DLD1 (cell line): Measurements from ENCODE around the gene MBD5.
"Not testable (repeated sequence)": the region's sequence is repeated elsewhere in the genome, so short reads cannot be mapped to it uniquely, and the experiment has no call there.

Experiments used
- in situ Hi-C: cut with HindIII; loops from 2 replicates; pipeline ENCODE4 v1.10.0; 2017; ENCODE audit warnings: low sequenced_read_pairs

Gene MBD5

GRCh38 chr2:148021059-148021861, at the start of gene MBD5:
MBD5 (plus strand) TSS chr2:148021091.
- in situ Hi-C loops, result no loop called here

DNA sequence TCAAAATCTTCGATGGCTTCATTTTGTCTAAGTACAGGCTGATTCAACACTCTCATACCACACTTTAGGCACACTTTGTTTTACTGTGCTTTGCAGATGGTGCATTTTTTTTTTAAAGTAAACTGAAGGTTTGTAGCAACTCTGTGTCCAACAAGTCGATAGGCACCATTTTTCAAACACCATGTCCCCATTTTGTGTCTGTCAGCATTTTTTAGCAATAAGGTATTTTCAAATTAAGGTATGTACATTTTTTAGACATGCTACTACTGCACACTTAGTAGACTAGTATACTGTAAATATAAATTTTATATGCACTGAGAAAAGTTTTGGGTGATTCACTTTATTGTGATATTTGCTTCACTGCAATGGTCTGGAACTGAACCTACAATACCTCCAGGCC, 44.8 kb upstream of the MBD5 start:
- in situ Hi-C loops, result no loop called here

GRCh38 chr2:147977679-147978078, 43.2 kb upstream of the MBD5 start:
- in situ Hi-C loops, result no loop called here

- in situ Hi-C loops, result no loop called here
These were observed 39.9 kb upstream of the MBD5 start for GRCh38 chr2:147980940-147981528.

GRCh38 chr2:147989102-147989501, 31.8 kb upstream of the MBD5 start:
- in situ Hi-C loops, result no loop called here

DNA sequence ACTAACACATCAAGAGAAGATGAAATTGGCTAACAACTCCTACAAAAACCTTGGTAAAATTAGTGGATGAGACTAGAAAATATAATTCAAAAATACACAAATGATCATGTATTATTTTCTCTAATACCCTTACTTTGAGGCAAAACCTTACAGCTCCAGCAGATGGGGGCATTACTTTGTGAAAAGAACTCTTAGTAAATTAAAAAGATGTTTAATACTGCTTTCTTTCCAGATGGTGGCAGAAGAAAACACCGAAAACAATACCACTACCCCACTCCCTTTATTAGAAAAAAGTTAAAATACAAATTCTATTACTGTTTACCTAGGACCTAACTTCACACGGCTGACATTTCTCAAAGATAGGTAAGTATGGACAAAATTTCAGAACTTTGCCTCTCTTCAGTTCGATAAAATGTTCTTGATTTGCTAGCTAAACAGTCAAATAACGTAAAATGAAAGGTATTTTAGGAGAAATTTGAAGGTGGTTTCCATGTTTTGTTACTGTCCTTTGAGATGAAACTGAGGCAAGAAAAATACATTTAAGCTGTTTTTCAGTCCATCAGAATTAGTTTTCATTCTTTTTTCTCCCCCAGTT, 31.0 kb upstream of the MBD5 start:
- in situ Hi-C loops, result no loop called here

DNA sequence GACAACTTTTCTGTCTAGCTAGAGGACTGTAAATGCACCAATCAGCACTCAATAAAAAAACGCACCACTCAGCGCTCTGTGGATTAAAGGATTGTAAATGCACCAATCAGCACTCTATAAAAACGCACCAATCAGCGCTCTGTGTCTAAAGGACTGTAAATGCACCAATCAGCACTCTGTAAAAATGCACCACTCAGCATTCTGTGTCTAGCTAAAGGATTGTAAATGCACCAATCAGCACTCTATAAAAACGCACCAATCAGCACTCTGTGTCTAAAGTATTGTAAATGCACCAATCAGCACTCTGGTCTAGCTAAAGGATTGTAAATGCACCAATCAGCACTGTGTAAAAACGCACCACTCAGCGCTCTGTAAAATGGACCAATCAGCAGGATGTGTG, 25.9 kb upstream of the MBD5 start:
- in situ Hi-C loops, result not testable (repeated sequence)

DNA sequence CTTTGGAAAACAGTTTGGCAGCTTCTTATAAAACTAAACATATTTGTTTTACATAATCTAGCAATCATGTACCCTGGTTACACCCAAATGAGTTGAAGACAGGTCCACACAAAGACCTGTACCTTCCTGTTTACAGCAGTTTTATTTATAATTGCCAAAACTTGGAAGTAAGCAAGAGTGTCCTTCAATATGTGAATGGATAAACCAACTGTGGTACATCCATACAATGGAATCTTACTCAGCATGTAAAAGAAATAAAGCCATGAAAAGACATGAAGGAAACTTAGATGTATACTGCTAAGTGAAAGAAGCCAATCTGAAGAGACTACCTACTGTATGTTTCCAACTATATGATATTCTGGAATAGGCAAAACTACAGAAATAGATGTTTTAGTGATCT, 24.1 kb upstream of the MBD5 start:
- in situ Hi-C loops, result no loop called here

DNA sequence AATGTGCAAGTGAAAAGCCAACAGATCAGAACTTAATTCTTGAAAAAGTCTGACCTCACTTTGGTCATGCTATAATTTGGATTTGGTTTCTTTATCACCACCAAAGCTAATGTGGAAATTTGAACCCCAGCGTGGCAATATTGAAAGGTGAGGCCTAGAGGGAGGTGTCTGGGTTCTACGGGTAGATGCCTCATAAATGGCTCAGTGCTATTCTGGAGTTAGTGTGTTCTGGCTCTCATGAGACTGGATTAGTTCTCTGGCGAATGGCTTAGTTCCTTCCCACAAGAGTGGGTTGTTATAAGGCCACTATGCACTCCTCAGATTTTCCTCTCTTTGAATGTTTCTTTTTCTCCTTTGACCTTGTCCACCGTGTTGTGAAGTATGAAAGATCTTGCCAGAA, 22.7 kb upstream of the MBD5 start:
- in situ Hi-C loops, result no loop called here

DNA sequence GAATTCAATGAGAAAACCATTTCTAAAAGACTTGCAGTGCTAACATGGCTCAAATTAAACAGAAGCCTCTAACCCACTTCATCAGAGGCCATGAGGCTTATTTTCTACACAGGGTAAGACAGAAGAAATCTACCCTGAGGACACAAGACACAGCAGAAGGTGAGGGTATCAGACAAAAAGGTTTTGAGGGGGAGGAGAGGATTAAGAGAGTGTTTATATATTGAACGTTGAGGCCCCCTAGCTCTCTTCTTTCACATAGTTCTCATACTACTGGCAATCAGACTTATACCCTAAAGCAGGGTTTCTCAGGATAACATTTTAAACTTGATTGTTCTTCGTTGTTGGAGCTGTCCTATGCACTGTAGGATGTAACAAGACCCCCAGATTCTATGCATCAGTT, 21.8 kb upstream of the MBD5 start:
- in situ Hi-C loops, result no loop called here

GRCh38 chr2:148000095-148000494, 20.8 kb upstream of the MBD5 start:
- in situ Hi-C loops, result no loop called here

DNA sequence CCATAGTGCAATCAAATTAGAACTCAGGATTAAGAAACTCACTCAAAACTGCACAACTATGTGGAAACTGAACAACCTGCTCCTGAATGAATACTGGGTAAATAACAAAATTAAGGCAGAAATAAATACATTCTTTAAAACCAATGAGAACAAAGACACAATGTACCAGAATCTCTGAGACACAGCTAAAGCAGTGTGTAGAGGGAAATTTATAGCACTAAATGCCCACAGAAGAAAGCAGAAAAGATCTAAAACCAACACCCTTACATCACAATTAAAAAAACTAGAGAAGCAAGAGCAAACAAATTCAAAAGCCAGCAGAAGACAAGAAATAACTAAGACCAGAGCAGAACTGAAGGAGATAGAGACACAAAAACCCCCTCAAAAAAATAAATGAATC, 18.5 kb upstream of the MBD5 start:
- in situ Hi-C loops, result not testable (repeated sequence)

- in situ Hi-C loops, result no loop called here
These were observed 14.5 kb upstream of the MBD5 start for GRCh38 chr2:148006249-148007007.

GRCh38 chr2:148007219-148007900, 13.5 kb upstream of the MBD5 start:
- in situ Hi-C loops, result no loop called here

DNA sequence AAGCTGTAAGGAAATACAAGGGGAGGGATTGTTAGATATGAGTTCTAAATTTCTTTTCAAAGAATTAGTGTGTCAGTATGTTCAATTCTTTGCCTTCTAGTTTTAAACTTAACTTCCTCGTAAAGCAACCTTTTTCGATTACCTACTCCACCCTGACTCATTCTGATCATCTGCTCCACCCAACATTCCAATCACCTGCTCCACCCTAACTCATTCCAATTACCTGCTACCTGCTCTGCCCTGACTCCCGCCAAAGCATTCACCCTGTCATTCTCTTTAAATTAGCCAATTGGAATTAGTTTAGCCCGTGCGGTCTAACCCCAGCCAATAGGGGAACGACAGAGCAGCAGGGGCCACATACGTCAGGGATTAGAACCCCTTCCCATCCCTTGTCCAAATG, 12.5 kb upstream of the MBD5 start:
- in situ Hi-C loops, result not testable (repeated sequence)

- in situ Hi-C loops, result no loop called here
These were observed 7.0 kb upstream of the MBD5 start for GRCh38 chr2:148013876-148014275.

GRCh38 chr2:148014616-148015015, 6.3 kb upstream of the MBD5 start:
- in situ Hi-C loops, result no loop called here

DNA sequence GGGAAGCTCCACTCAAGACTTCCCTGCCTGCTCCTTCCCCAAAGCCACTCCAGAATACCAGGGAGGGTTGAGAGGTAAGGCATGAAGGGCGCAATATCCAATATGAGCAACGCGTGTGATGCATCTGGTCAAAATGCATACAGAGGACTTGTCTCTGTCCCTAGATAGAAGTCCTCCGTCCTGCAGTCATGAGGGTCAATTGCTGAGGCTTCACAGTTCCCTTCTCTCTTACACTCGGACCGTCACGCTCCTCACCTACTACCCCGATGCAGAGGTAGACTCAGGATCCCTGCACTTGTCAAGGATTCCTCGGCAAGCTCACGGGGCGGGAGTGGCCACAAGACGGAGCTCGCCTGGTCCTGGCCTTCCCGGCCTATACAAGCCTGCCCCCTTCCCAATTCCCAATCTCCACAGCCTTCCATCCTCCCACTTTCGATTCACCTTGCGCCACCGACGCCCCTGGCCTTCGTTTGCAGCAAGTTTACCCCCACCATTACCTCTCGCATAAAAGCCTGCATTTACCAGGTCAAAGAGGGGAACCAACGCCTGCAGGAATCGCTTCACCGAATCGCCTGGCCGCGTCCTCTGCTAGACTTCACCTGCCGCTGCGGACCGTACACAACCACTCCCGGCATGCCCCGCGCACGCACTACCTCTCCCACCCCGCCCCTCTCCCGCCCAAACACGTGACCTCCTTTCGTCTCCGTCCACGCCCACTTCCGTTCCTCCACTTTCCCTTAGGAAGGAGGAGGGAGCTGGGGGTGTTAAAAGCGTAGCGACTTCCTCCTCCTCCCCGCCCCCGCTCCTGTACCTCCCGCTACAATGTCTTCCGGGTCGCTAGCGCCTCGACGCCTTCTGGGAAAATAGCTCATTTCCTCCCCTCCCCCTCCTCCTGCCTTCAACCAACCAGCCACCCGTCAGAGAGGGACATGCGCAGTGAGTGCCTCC, 506 bp upstream of the MBD5 start, which contains the start of gene ORC4:
ORC4 (minus strand) TSS at position 627 of the 948 bp plus-strand sequence. CDS start 44,779 bp downstream, outside the sequence.
- in situ Hi-C loops, result no loop called here

GRCh38 chr2:148021886-148022285, 995 bp downstream of the MBD5 start:
- in situ Hi-C loops, result no loop called here

DNA sequence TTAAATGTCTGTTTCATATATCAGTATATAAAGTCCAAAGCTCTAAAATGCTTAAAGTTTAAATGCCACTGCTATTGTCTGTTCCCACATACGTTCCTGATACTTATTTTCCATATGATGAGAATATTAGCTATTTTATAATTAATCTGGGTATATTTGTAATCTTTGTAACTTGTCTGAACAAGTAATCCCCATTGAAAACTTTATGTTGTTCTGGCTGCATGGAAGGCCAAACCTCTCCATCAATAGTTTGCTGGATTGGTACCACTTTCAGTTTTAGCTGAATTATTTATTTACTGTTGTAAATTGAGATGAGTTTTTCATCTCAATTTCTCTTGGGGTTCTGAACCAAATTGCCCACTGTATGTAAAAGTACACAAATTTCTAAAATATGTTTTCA, 1.5 kb downstream of the MBD5 start:
- in situ Hi-C loops, result no loop called here
